GM19043 (cell line): ENCODE measurements around the gene BCAM.
"Not testable (repeated sequence)": the region's sequence is repeated elsewhere in the genome, so short reads cannot be mapped to it uniquely, and the experiment has no call there.

Experiments
- ATAC-seq: cut with Tn5 transposase; IDR thresholded peaks from one replicate; pipeline ENCODE4 v1.9.1; 2021; ENCODE audit warnings: low read depth; ENCODE audit not compliant: unreplicated experiment

BCAM gene

DNA sequence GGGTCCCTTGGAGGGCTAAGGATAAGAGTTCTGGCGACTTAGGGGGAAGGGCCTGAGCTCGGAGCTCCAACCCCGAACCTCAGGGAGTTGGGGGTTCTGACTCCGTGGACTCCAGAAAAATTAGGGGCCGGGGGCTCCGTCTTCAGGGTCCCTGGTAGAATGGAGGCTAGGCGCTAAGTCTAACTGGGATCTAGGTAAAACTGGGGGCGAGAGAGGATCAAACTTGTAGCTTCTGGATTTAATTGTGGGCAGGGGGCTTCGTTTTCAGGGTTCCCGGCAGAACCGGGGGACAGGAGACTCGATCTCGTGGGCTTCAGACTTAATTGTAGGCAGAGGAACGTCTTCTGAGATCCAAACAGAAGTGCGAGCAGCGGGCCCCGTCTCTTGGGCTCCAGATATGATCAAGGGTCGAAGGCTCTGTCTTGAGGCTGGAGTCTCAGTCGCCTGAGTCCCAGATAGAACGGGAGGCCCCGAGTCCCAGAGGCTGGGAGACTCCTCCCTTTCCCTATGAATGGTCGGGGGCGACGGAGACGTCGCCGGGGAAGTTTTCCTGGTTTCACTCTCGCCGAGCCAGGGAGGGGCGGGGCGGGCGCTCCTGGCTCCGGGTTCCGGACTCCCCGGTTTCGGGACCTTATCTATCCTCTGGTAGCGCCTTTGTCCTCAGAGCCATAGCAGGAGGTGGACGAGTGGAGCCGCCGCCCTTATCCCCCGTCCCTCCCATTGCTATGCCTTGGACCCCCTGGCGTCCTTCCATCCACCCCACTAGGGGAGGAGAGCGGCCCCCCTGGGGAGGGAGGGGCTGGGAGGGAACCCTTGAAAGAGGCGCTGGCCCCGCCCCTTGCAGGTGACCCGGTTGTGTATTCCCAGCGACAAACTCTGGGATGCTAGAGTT is 38.5 kb downstream of the BCAM start:
- ATAC-seq, result no peak

DNA sequence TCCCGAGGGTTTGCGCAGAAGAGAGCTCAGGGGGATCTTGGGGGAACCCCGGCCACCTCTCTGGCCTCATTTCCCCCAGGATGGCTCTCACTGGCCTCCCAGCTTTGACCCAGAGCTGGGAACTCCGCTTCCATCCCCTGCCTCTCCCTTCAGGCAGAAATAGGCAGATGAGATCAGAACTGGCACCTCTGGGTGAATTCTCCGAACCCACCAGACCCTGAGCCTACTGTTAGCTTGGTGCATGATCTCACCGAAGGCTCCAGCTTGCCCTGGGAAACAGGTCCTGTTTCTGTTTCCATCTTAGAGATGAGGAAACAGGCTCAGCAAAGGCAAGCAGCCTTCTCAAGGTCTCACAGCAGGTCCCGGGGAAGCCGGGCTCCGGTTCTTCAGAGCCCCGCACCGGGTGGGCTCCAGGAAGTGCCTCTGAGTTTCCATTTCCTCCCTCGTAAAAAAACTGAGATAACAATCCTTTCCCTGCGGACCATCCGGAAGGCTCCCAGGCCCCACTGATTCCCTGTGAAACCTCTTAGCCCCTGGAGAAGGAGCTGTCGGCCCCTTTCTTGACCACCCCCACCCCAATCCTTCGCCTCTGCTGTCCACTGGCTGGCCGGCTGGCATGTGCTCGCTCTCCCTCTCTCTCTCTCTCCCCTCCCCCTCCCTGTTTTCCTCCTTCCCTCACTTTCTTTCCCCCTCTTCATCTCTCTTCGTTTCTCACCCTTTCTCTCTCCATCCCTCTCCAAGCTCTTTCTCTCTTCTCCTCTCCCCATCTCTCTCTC is 39.3 kb downstream of the BCAM start:
- ATAC-seq, result no peak

DNA sequence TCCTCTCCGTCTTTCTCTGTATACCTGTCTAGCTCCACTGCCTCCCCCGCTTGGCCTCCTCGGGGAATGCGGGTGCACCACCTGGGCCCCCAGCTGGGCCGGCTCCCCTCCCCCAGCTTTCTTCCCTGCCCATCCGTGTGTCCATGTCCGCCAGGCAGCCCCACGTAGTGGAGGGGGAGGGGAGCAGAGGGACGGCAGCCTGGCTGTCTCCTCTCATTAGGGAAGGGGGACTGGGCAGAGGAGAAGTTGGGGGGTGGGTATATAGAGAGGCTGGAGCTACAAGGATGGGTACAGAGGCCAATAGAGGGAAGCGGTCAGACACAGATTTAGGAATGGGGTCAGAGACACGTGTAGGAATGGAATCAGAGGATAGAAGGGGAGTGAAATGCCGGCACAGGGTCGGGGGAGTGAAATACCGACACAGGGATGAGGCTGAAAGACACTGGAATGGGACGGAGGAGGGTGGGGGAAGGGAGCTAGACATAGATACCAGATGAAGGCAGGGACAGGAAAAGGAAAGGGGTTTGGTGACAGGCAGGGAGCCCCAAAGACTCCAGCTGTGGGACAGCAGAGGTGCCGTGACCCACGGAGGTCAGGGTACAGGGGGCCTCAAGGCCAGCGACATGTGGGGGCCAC is 40.0 kb downstream of the BCAM start:
- no peak for ATAC-seq

DNA sequence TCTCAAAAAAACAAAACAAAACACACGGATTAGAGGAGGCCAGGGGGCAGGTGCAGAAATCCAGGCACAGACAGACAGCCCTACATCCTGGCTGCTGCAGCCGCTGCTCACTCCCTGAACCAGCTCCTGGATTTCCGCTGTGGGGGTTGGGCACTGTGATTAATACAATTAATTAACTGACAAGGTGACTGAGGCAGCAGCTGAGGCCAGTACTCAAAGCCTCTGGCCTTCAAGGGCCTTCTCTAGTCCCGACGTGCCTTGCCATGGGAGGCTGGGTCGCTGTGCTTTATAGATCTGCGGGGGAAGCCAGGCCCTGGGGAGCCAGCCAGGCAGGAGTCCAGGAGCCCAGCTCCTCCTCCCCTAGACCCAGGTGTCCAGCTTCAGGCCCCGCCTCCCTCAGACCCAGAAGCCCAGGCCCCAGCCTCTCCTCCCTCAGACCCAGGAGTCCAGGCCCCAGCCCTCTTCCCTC is 41.8 kb downstream of the BCAM start:
- ATAC-seq, result no peak

DNA sequence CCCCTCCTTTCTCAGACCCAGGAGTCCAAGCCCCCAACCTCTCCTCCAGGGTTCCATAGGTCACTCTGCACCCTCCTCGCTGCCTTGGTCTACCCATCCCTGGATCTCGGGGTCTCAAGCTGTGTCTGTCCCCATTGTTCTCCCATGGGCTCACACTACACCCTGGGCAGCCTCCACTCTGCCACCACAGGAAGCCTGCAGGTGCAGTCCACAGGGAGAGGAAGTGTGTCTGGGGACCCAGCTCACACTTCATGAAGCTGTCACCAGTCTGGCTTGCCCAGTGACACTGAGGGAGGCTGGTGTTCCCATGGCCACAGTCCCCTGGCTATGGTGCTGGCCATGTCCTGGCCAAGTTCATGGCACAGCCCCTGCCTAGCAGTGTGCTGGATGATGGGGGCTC is 42.5 kb downstream of the BCAM start:
- ATAC-seq, result no peak

GRCh38 chr19:44855606-44856005 is 46.7 kb downstream of the BCAM start:
- no peak for ATAC-seq

DNA sequence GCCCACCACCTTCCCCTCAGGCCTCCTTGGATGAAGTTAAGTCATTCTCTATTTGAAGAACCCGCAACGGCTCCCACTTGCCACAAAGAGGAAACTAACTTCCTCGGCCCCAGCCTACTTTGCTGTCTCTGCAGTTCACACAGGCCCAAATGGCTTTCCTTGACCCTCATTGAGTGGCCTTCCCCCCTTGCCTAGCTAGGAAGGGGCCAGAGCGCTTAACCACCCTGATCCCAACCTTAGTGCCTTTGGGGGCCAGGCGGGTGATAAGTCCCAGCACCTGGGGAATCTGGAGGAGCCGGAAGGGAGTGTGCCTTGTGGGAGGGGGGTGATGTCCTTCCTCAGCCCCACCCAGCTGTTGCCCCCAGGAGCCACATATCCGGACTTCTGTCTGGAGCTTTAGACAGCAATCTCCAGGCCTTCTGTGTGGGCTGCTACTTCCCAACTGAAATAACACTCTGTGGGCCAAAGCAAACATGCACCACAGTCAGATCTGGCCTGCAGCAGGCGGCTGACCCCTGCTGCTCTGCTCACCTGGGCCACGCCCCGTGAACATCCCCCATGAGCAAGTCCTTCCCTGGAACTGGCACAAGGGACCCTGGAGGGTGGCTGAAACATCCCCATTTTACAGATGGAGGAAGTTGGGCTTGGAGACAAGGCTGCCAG is 47.6 kb downstream of the BCAM start:
- no peak for ATAC-seq

DNA sequence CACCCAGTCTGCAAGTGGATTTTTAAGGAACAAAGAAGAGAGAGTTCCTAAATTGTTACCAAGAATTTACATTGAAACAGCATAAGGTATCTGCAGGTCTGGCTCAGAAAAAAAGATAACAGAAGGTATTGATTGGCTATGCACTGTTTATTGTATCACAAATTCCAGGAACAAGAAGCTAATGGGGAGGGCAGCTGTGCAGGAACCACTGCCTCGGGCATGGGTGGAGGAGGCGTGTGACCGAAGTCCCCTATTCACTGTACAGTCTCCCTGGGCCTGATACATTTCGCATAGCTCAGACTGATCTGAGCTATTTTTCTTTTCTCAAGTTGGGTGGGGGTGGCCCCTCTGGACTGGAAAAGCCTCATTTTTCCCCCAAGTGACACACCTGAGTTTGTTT is 48.9 kb downstream of the BCAM start:
- ATAC-seq, result no peak

- ATAC-seq, result not testable (repeated sequence)
Measured at GRCh38 chr19:44861576-44861975, 52.7 kb downstream of the BCAM start.

- no peak for ATAC-seq
Measured at GRCh38 chr19:44863990-44864389, 55.1 kb downstream of the BCAM start.

DNA sequence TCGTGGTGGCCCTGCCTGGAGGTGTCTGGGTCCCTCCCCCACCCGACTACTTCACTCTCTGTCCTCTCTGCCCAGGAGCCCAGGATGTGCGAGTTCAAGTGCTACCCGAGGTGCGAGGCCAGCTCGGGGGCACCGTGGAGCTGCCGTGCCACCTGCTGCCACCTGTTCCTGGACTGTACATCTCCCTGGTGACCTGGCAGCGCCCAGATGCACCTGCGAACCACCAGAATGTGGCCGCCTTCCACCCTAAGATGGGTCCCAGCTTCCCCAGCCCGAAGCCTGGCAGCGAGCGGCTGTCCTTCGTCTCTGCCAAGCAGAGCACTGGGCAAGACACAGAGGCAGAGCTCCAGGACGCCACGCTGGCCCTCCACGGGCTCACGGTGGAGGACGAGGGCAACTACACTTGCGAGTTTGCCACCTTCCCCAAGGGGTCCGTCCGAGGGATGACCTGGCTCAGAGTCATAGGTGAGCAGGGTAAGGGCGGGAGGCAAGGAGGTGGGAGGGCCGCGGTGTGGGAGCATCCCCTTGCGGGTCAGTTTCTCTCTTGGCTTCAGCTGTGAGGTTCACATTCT is 56.4 kb downstream of the BCAM start:
- no peak for ATAC-seq

- ATAC-seq, result no peak
Measured at GRCh38 chr19:44866664-44867063, 57.8 kb downstream of the BCAM start.

DNA sequence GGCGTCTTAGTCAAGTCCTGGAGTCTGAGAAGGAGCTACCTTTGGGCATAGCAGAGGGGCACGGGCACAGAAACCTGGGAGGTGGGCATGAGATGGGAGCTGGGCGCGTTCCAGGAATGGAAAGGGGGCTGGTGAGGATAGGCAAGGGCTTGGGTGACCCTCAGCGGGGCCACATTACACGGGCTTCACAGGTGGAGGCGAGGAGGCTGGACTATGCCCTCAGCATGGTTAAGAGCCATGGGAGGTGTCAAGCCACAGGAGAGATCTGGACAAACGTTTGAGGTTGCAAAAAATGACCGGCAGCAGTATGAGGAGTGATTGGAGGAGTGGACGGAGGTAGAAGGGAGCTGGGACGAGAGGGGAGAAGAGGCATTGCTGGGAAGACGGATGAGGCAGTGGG is 58.7 kb downstream of the BCAM start:
- no peak for ATAC-seq

DNA sequence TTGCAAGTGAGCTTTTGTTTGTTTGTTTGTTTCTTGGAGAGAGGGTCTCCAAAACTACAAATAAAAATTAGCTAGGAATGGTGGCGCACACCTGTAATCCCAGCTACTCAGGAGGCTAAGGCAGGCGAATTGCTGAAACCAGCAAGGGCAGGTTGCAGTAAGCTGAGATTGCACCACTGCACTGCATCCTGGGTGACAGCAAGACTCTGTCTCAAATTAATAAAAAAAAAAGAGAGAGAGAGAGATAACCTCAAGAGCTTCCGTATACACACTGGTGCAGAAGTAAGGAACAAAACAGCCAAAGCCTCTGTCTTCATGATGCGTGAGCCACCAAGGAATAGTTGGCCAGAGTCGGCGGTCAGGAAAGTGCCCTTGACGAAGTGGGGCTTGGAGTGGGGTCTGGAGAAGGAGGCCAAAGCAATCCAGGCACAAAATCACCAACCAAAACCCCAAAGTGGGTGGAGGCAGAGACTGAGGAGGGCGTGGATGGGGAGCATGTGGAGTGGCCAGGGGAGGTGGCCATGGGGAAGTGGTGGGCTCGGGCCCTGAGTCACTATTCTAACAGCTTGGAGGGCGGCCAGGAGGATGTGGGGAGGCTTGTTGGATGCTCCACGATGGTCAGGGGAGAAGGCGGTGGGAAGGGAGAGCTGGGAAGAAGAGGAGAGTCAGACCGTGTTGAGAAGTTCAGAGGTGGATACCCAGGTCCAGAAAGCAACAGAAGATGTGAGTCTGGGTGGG is 61.0 kb downstream of the BCAM start:
- no peak for ATAC-seq
